ENCODE data around the gene IL9R.
"Not testable (repeated sequence)": the region's sequence is repeated elsewhere in the genome, so short reads cannot be mapped to it uniquely, and the experiment has no call there.

The IL9R gene

DNA sequence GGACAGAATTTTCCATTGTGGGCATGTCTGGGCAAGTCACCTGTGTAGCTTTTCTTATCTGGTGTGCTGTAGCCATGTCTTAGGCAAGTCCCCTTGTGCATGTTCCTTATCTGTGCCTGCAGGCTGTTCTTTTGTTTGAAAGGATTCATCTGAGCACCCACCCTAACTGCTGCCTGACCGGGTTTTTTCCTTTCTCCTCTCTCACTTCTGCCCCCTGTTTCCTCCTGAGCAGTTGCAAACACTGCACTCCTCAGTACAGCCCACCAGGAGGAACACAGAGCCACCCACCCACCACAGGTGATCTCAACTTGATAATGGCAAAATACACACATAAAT lies 29.2 kb upstream of the IL9R start:
- TF ChIP-seq, protein P1, sequence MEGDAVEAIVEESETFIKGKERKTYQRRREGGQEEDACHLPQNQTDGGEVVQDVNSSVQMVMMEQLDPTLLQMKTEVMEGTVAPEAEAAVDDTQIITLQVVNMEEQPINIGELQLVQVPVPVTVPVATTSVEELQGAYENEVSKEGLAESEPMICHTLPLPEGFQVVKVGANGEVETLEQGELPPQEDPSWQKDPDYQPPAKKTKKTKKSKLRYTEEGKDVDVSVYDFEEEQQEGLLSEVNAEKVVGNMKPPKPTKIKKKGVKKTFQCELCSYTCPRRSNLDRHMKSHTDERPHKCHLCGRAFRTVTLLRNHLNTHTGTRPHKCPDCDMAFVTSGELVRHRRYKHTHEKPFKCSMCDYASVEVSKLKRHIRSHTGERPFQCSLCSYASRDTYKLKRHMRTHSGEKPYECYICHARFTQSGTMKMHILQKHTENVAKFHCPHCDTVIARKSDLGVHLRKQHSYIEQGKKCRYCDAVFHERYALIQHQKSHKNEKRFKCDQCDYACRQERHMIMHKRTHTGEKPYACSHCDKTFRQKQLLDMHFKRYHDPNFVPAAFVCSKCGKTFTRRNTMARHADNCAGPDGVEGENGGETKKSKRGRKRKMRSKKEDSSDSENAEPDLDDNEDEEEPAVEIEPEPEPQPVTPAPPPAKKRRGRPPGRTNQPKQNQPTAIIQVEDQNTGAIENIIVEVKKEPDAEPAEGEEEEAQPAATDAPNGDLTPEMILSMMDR (IDR thresholded peaks at IDR 0.05; ENCODE audit: control extremely low read depth, extremely low read depth, low read depth, missing control alignments) = no peak
- ChIA-PET CTCF (no interaction called here), POLR2A (no interaction called here)
- DNase-seq (ENCODE audit: extremely low spot score) = no peak

DNA sequence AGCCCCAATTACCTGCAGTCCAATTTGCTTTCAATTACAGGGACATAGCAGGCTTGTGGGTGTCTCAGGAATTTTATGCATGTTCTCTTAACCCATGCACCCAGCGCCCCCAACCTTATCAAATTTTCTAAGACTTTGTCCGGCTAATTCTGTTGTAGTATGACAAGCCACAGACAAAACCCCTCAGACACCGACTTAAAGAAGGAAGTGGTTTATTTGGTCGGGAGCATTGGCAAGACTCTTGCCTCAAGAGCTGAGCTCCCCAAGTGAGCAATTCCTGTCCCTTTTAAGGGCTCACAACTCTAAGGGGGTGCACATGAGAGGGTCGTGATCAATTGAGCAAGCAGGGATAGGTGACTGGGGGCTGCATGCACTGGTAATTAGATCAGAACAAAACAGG lies 28.7 kb upstream of the IL9R start:
- ChIA-PET CTCF (no interaction called here), POLR2A (no interaction called here)
- no peak for DNase-seq (ENCODE audit: extremely low spot score)
- TF ChIP-seq, protein P1 (IDR thresholded peaks at IDR 0.05; ENCODE audit: control extremely low read depth, extremely low read depth, low read depth, missing control alignments) = no peak

DNA sequence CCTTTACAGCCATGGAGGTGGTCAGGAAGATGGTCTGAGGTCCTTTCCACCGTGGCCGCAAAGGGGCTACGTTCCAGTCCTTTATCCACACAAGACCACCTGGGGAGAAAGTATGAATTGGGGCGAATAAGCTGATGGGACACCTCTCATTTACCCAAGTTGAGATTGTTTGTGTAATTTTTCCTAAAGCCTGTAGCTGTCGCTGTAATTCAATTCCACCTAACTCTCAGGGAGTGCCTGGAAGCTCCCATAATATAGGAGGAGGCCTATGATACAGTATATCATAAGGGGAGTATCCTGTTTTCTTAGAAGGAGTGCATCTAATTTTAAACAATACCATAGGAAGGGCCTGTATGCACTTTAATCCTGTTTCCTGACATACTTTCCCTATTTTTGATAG lies 25.8 kb upstream of the IL9R start:
- POLR2A ChIA-PET; DNase-seq (ENCODE audit: extremely low spot score); CTCF ChIA-PET: not testable (repeated sequence)

- POLR2A ChIA-PET; CTCF ChIA-PET; DNase-seq (ENCODE audit: extremely low spot score): not testable (repeated sequence)
Measured at GRCh38 chrX:155972241-155972640, 25.3 kb upstream of the IL9R start.

DNA sequence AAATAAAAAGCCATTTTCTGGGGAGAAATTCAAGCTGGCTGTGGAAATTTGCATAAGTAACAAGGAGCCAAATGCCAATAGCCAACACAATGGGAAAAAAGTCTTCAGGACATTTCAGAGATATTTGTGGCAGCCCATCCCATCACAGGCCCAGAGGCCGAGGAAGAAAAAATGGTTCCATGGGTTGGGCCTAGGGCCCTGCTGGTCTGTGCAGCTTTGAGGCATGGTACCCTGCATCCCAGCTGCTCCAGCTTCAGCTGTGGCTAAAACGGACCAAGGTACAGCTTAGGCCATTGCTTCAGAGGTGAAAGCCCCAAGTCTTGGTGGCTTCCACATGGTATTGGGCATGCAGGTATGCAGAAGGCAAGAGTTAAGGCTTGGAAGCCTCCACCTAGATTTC lies 14.2 kb upstream of the IL9R start:
- no peak for DNase-seq (ENCODE audit: extremely low spot score)
- ChIA-PET POLR2A (no interaction called here), CTCF (no interaction called here)
- TF ChIP-seq, protein P1 (IDR thresholded peaks at IDR 0.05; ENCODE audit: control extremely low read depth, extremely low read depth, low read depth, missing control alignments) = no peak

DNA sequence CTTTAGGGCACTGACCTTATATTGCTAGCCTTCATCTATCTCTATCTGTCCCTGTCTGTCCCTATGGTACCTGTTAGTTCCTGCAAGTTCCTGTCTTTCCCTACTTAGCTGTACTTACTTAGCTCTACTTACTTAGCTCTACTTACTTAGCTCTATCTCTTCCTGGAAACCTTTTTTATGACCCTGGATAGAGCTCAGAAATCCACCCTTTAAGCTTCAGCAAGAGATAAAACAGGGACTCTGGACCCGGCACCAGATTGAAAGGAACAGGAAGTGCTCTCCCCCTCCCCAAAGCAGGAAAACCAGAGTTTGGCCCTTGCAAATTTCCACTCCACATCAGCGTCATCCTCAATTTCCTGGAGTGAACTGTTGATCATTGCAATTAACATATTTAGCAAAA lies 12.3 kb upstream of the IL9R start:
- no peak for DNase-seq (ENCODE audit: extremely low spot score)
- TF ChIP-seq, protein P1 (IDR thresholded peaks at IDR 0.05; ENCODE audit: control extremely low read depth, extremely low read depth, low read depth, missing control alignments) = no peak
- ChIA-PET POLR2A (no interaction called here), CTCF (no interaction called here)

DNA sequence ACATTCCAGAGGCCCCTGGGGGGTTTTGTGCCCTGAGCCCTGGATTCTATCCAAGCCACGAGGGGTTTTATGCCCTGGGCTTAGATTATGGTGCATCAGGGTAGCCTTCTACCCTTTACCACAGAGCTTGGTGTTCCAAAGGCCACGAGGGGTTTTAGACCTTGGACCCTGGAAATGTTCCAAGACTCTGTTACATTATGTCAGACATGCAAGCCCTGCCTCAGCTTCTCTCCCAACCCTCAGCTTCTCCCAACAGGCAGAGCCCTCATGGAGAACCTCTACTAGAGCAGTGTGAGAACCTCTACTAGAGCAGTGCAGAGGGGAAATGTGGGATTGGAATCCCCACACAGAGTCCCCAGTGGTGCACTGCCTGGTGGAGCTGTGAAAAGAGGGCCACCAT lies 10.5 kb upstream of the IL9R start:
- DNase-seq (ENCODE audit: extremely low spot score); CTCF ChIA-PET; POLR2A ChIA-PET: not testable (repeated sequence)

DNA sequence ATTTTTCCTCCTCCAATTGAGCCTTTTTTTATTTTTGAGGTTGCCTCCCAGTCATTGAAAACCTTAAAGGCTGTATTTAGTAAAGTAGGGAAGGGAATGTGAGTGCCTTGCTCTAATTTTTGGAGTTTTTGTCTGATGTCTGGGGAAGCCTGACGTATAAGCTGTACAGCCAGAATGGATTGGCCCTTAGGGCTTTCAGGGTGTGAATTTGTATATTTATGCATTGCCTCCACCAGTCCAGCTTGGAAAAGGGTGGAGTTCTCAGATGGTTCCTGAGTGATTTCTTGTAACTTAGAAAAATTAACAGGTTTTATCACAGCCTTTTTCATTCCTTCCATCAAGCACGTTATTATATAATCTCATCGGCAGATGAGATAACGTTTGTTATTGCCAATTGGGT lies 8.6 kb upstream of the IL9R start:
- DNase-seq (ENCODE audit: extremely low spot score) = no peak
- TF ChIP-seq, protein P1 (IDR thresholded peaks at IDR 0.05; ENCODE audit: control extremely low read depth, extremely low read depth, low read depth, missing control alignments) = no peak
- ChIA-PET CTCF (no interaction called here), POLR2A (no interaction called here)

- DNase-seq (ENCODE audit: extremely low spot score) = no peak
- ChIA-PET POLR2A (no interaction called here), CTCF (no interaction called here)
- TF ChIP-seq, protein P1 (IDR thresholded peaks at IDR 0.05; ENCODE audit: control extremely low read depth, extremely low read depth, low read depth, missing control alignments) = no peak
Measured at GRCh38 chrX:155993421-155993820, 4.1 kb upstream of the IL9R start.
